Spleen (tissue), 7 donors: Measurements from ENCODE around the gene PPM1N.

Experiments used
- POLR2AphosphoS5 ChIP-seq, 3 donors: sonication (generic); formaldehyde crosslinking; IDR thresholded peaks; one replicate each; pipeline ENCODE4 v1.5.1; 2017; ENCODE audit warnings: antibody characterized with exemption in 3 of 3
- TF ChIP-seq, protein P1 (sequence below), 11 experiments: fragments of 200-600 bp in 7 of 11; fragments of 450-650 bp in 4 of 11; sonication (generic) in 4 of 11; IDR thresholded peaks in 8 of 11; conservative IDR thresholded peaks in 3 of 11; 1 replicate in 7 of 11; 2 replicates in 4 of 11; pipeline versions ENCODE4 v1.4.0 to v1.8.0; 2016 to 2021; ENCODE audit warnings: antibody characterized with exemption in 11 of 11, inconsistent platforms in 4 of 11, mild to moderate bottlenecking in 1 of 11
- donor health status: DM: no; HTN: no; CAD: no; lungs with moderate emphysema.
- donor health status: DM: no; HTN: no; CAD: no.
- donor health status: DM: no; HTN: no; CAD: no.

DNA sequence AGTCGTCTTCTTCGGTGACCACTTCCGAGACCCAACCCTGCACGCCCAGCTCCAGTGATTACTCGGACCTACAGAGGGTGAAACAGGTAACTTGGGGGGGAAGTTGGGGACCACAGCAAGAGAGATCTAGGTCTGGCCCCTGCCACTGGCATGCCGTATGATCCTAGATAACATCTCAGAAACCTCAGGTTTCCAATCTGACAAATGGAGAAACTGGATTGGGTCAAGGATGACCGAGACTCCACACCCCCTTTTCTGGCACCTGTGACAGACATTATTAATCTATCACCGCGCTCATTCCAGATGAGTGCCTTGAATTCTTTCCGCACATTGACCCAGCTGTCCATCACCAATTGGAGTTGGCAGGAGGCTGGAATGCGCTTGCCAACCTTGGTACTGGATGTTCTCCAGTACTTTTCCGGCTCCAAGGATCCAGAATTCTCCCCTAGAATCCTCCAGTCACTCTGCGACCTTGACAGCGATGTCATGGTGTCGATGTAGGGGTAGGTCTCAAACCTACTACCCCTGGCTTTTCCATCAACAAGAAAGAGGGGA is 26.4 kb downstream of the PPM1N start:
- peak in 1 of 3 donors; percentile 22 for TF ChIP-seq POLR2AphosphoS5 (IDR thresholded peaks at IDR 0.05)
- TF ChIP-seq, protein P1, sequence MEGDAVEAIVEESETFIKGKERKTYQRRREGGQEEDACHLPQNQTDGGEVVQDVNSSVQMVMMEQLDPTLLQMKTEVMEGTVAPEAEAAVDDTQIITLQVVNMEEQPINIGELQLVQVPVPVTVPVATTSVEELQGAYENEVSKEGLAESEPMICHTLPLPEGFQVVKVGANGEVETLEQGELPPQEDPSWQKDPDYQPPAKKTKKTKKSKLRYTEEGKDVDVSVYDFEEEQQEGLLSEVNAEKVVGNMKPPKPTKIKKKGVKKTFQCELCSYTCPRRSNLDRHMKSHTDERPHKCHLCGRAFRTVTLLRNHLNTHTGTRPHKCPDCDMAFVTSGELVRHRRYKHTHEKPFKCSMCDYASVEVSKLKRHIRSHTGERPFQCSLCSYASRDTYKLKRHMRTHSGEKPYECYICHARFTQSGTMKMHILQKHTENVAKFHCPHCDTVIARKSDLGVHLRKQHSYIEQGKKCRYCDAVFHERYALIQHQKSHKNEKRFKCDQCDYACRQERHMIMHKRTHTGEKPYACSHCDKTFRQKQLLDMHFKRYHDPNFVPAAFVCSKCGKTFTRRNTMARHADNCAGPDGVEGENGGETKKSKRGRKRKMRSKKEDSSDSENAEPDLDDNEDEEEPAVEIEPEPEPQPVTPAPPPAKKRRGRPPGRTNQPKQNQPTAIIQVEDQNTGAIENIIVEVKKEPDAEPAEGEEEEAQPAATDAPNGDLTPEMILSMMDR (IDR thresholded peaks at IDR 0.05 in 8 of 11, conservative IDR thresholded peaks at IDR 0.05 in 3 of 11): no peak
